LNCaP clone FGC (cell line): ENCODE results near the gene GPR15LG.
"Not testable (repeated sequence)": the region's sequence is repeated elsewhere in the genome, so short reads cannot be mapped to it uniquely, and the experiment has no call there.

ENCODE experiments used
- DNase-seq: peaks from one replicate; pipeline ENCODE4 v3.0.0-alpha.2; 2011; ENCODE audit warnings: low read depth
- H3K4me3 ChIP-seq: 2 replicates; pipeline ENCODE4 v1.5.1; 2011; ENCODE audit warnings: mild to moderate bottlenecking, low read depth, low read length, control low read depth
- TF ChIP-seq, protein P1 (sequence below): IDR thresholded peaks from 2 replicates; pipeline ENCODE4 v1.5.1; 2012; ENCODE audit warnings: mild to moderate bottlenecking; ENCODE audit not compliant: control insufficient read depth, insufficient read depth; ENCODE audit errors: extremely low read depth

The GPR15LG gene

GRCh38 chr10:84140036-84140379, 33.6 kb upstream of the GPR15LG start:
- TF ChIP-seq, protein P1, sequence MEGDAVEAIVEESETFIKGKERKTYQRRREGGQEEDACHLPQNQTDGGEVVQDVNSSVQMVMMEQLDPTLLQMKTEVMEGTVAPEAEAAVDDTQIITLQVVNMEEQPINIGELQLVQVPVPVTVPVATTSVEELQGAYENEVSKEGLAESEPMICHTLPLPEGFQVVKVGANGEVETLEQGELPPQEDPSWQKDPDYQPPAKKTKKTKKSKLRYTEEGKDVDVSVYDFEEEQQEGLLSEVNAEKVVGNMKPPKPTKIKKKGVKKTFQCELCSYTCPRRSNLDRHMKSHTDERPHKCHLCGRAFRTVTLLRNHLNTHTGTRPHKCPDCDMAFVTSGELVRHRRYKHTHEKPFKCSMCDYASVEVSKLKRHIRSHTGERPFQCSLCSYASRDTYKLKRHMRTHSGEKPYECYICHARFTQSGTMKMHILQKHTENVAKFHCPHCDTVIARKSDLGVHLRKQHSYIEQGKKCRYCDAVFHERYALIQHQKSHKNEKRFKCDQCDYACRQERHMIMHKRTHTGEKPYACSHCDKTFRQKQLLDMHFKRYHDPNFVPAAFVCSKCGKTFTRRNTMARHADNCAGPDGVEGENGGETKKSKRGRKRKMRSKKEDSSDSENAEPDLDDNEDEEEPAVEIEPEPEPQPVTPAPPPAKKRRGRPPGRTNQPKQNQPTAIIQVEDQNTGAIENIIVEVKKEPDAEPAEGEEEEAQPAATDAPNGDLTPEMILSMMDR, result no peak
- H3K4me3 ChIP-seq, result peak overlapping the region; percentile 99
- DNase-seq, result no peak

DNA sequence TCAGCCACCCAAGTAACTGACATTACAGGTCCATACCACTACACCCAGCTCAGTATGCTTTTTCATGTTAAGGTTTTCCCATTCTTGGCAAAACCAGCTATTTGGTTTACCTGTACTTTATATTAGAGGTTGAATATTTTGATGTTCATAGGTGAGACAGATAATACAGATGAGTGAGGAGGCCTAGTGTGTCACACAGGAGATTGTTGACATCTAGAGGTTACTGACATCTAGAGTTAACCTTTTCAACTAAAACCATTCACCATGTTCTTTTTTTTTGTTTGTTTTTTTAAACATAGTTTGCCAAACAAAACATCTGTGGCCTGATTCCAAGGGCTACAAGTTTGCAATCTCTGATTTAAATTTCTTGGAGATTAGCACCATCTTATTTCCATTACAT, 26.3 kb upstream of the GPR15LG start:
- TF ChIP-seq, protein P1, result no peak
- H3K4me3 ChIP-seq, result no peak overlapping the region
- DNase-seq, result no peak

- not testable (repeated sequence) for H3K4me3 ChIP-seq, DNase-seq
Observed at GRCh38 chr10:84148006-84148597, 25.5 kb upstream of the GPR15LG start.

DNA sequence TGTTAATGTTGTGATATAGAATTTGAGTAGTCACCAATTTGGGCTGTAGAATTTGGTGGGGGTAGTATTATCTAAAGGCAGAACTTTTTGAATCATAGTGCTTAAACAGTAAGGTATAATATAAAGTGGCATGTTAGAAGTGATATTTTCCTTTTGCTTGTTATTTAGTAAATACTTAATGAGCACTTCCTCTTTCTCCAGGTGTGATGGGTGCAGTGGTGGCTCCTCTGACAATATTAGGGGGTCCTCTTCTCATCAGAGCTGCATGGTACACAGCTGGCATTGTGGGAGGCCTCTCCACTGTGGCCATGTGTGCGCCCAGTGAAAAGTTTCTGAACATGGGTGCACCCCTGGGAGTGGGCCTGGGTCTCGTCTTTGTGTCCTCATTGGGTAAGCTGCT, 23.7 kb upstream of the GPR15LG start:
- H3K4me3 ChIP-seq, result no peak overlapping the region
- DNase-seq, result no peak
- TF ChIP-seq, protein P1, result no peak

More at GRCh38 chr10:84148006-84148597, 25.5 kb upstream of the GPR15LG start:
- TF ChIP-seq, protein P1, result peak; percentile 83

DNA sequence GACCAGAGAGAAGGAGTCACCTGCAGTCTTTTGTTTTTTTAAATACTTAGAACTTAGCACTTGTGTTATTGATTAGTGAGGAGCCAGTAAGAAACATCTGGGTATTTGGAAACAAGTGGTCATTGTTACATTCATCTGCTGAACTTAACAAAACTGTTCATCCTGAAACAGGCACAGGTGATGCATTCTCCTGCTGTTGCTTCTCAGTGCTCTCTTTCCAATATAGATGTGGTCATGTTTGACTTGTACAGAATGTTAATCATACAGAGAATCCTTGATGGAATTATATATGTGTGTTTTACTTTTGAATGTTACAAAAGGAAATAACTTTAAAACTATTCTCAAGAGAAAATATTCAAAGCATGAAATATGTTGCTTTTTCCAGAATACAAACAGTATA, 20.8 kb upstream of the GPR15LG start:
- no peak overlapping the region for H3K4me3 ChIP-seq
- DNase-seq, result no peak
- TF ChIP-seq, protein P1, result no peak

DNA sequence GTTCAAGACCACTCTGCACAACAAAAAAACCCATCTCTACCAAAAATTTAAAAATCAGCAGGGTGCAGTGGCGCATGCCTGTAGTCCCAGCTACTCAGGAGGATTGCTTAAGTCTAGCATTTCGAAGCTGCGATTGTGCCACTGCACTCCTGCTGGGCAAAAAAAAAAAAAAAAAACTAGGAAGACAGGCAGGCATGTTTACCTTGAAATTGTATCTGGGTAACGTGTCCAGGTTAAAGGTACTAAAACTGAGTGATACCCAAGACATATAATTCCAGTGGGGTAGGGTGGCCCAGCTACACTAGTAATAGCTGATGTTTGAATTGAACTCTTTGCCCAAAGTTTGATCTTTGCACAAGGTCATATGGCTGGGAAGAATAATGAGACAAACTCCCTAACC, 18.1 kb upstream of the GPR15LG start:
- no peak for DNase-seq

GRCh38 chr10:84156009-84156408, 17.6 kb upstream of the GPR15LG start:
- TF ChIP-seq, protein P1, result no peak

More for the DNA sequence above, 18.1 kb upstream of the GPR15LG start:
- H3K4me3 ChIP-seq, result no peak overlapping the region
- TF ChIP-seq, protein P1, result no peak

More at GRCh38 chr10:84156009-84156408, 17.6 kb upstream of the GPR15LG start:
- DNase-seq, result no peak
- H3K4me3 ChIP-seq, result no peak overlapping the region
